Kidney glomerular epithelial cell (primary cell): Measurements from ENCODE around the gene RPE65.
A peak's percentile ranks its signal among the peaks of the same experiment; 100 is the strongest.
"Not testable (repeated sequence)": the region's sequence is repeated elsewhere in the genome, so short reads cannot be mapped to it uniquely, and the experiment has no call there.

Source experiments
- DNase-seq: peaks from one replicate; lab custom pipeline; 2025; lab: John Stamatoyannopoulos, UW

Gene RPE65

GRCh38 chr1:68453060-68453670, 3.4 kb upstream of the RPE65 start:
- DNase-seq = no peak

GRCh38 chr1:68448365-68448764, 1.4 kb downstream of the RPE65 start:
- DNase-seq = no peak

GRCh38 chr1:68445709-68446108, 4.0 kb downstream of the RPE65 start:
- no peak for DNase-seq

- DNase-seq = peak; percentile 69
Observed at GRCh38 chr1:68442822-68443556, 6.8 kb downstream of the RPE65 start.

- DNase-seq = no peak
Observed at GRCh38 chr1:68442006-68442405, 7.7 kb downstream of the RPE65 start.

- no peak for DNase-seq
Observed at GRCh38 chr1:68438310-68438709, 11.4 kb downstream of the RPE65 start.

- DNase-seq = no peak
Observed at GRCh38 chr1:68433395-68433794, 16.4 kb downstream of the RPE65 start.

GRCh38 chr1:68431076-68431475, 18.7 kb downstream of the RPE65 start:
- DNase-seq = no peak

GRCh38 chr1:68429233-68429808, 20.4 kb downstream of the RPE65 start:
- no peak for DNase-seq

GRCh38 chr1:68426594-68426993, 23.2 kb downstream of the RPE65 start:
- no peak for DNase-seq

GRCh38 chr1:68421350-68421749, 28.4 kb downstream of the RPE65 start:
- DNase-seq = no peak

- DNase-seq = no peak
Observed at GRCh38 chr1:68409426-68409825, 40.3 kb downstream of the RPE65 start.

GRCh38 chr1:68401506-68401905, 48.2 kb downstream of the RPE65 start:
- DNase-seq = no peak

GRCh38 chr1:68395575-68395974, 54.2 kb downstream of the RPE65 start:
- DNase-seq = not testable (repeated sequence)

GRCh38 chr1:68392474-68392873, 57.3 kb downstream of the RPE65 start:
- DNase-seq = not testable (repeated sequence)

GRCh38 chr1:68385798-68386524, 63.8 kb downstream of the RPE65 start:
- not testable (repeated sequence) for DNase-seq

- DNase-seq = peak; percentile 68
Observed at GRCh38 chr1:68384872-68385411, 64.8 kb downstream of the RPE65 start.

GRCh38 chr1:68384321-68384813, 65.4 kb downstream of the RPE65 start:
- DNase-seq = peak; percentile 99

GRCh38 chr1:68383092-68383491, 66.7 kb downstream of the RPE65 start:
- DNase-seq = no peak

GRCh38 chr1:68379085-68379478, 70.7 kb downstream of the RPE65 start:
- no peak for DNase-seq
